Kidney epithelial cell (primary cell): Measurements from ENCODE around the gene SHH. TPM values are rescaled to one million over a fixed set of nuclear protein-coding genes. Genes with fewer than 3 reads are reported as not detected.

Experiments used
- DNase-seq: peaks from one replicate; pipeline ENCODE4 v3.0.0-alpha.2; 2010; ENCODE audit warnings: low read depth
- H3K27me3 ChIP-seq: 2 replicates; pipeline ENCODE4 v1.6.0; 2011; ENCODE audit warnings: low read length; ENCODE audit not compliant: control insufficient read depth, insufficient read depth
- H3K36me3 ChIP-seq: 2 replicates; pipeline ENCODE4 v1.5.1; 2011; ENCODE audit warnings: low read length; ENCODE audit not compliant: control insufficient read depth, insufficient read depth
- H3K4me3 ChIP-seq: 2 replicates; pipeline ENCODE4 v1.5.1; 2011; ENCODE audit warnings: low read depth, mild to moderate bottlenecking, control low read depth, low read length
- total RNA-seq: library from RNA; depleted of rRNA; stranded (reverse); fragments of >200 nt; gene quantifications from 2 replicates; pipeline ENCODE4 v1.2.3, GENCODE V29; 2015
- TF ChIP-seq, protein P1 (sequence below): IDR thresholded peaks from 2 replicates; pipeline ENCODE4 v1.5.1; 2011; ENCODE audit warnings: mild to moderate bottlenecking, moderate library complexity, low read length, control low read depth, inconsistent platforms; ENCODE audit not compliant: insufficient read depth, poor library complexity, severe bottlenecking

SHH gene
- total RNA-seq, 1 donor from 2014 or later: 2.8 TPM

DNA sequence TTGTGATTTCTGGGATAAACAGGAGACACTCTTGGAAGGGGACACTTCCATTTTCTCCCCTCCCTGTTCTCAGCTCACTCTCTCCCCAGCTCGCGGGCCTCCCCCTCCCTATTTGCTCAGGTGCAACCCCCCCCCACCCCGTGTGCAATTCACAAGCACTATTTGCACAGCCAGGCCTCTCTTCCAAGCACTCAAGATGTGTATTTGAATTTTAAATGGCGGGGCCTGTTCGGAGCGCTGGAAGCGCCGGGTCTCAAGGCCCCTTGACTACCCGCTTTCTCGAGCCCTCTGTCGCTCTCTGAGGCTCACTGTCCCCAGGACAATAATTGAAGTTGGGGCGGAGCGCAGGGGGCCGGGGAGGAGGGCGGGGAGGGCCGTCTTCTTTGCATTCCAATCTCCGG, 7.8 kb downstream of the SHH start:
- Histone ChIP-seq H3K4me3 (no peak overlapping the region), H3K36me3 (no peaks in the 10 kb centered on the region)

DNA sequence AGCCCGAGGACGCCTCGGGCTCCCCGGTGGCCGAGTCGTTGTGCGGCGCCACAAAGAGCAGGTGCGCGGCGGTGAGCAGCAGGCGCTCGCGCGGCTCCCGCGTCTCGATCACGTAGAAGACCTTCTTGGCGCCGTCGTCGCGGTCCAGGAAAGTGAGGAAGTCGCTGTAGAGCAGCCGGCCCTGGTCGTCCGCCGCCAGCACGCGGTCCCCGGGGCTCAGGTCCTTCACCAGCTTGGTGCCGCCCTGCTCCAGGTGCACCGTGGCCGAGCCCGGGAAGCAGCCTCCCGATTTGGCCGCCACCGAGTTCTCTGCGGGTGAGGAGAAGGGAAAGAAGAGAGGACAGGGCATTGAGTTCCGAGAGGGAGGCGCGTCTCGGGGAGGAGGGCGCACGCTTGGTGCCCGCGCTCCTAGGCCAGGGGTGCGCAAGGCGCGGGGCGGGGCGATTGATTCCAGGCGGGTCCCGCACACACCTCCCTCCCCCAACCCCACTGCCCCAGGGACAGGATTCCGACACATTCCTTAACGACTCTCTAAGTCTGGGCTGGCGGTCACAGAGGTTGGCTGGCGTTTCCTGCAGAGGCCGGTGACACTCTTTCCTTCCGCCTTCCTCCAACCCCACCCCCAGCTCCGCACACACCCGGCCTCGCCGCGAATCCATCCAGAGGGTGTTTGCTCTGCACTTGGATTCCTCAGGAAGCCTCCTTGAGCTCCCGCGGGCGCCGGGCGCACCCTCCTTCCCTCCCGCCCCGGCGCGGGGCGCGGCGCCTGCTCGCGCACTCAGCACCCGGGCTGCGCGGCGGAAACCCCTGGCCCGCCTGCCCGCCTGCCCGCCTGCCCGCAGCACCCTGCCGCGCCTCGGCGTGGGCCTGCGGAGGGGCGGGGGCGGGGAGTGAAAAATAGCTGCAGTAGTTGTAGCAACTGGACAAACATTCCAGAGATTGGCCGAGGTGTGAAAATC, 8.6 kb downstream of the SHH start:
- Histone ChIP-seq H3K27me3 (peaks cover 34% of the 10 kb centered on the region), H3K36me3 (no peaks in the 10 kb centered on the region), H3K4me3 (peak overlapping the region; percentile 26)
- no peak for DNase-seq
- TF ChIP-seq, protein P1, sequence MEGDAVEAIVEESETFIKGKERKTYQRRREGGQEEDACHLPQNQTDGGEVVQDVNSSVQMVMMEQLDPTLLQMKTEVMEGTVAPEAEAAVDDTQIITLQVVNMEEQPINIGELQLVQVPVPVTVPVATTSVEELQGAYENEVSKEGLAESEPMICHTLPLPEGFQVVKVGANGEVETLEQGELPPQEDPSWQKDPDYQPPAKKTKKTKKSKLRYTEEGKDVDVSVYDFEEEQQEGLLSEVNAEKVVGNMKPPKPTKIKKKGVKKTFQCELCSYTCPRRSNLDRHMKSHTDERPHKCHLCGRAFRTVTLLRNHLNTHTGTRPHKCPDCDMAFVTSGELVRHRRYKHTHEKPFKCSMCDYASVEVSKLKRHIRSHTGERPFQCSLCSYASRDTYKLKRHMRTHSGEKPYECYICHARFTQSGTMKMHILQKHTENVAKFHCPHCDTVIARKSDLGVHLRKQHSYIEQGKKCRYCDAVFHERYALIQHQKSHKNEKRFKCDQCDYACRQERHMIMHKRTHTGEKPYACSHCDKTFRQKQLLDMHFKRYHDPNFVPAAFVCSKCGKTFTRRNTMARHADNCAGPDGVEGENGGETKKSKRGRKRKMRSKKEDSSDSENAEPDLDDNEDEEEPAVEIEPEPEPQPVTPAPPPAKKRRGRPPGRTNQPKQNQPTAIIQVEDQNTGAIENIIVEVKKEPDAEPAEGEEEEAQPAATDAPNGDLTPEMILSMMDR: no peak

More for the DNA sequence above, 7.8 kb downstream of the SHH start:
- DNase-seq: no peak
- TF ChIP-seq, protein P1: no peak
- H3K27me3 ChIP-seq: peaks cover 34% of the 10 kb centered on the region

GRCh38 chr7:155802906-155803417, 9.3 kb downstream of the SHH start:
- Histone ChIP-seq H3K4me3 (no peak overlapping the region), H3K27me3 (peaks cover 34% of the 10 kb centered on the region), H3K36me3 (no peaks in the 10 kb centered on the region)
- TF ChIP-seq, protein P1: no peak
- no peak for DNase-seq

- Histone ChIP-seq H3K4me3 (no peak overlapping the region), H3K27me3 (peaks cover 34% of the 10 kb centered on the region), H3K36me3 (no peaks in the 10 kb centered on the region)
- TF ChIP-seq, protein P1: no peak
- DNase-seq: no peak
These were observed 10.0 kb downstream of the SHH start for GRCh38 chr7:155802291-155802690.

DNA sequence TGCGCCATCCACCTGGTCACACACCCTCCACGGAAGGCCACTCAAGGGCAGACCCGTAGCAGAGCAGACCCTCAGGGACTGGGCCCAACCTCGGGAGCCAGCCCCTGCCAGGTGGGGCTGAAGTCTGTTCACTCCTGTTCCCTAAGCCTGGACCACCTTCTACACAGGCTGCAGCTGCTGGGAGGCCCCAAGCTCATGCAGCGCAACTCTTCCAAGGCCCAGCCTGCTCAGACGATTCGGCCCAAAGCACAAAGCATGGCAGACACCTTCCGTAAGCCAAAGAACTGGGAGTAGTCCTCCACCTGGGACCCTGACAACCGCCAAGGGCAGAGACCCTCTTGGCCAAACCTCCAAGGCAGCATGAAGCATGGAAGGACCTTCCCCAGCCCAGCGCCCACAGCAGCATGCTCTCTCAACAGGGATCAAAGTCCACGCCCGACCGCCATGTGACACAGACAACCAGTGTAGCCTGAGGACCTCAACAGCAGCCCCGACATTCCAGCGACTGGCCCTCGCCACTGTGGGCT, 11.5 kb downstream of the SHH start:
- H3K27me3 ChIP-seq: peaks cover 40% of the 10 kb centered on the region
- TF ChIP-seq, protein P1: no peak
- H3K36me3 ChIP-seq: no peaks in the 10 kb centered on the region
- DNase-seq: no peak
- H3K4me3 ChIP-seq: no peak overlapping the region
